Panc1 (cell line): ENCODE results near the gene SP100. TPM values are rescaled to one million over a fixed set of nuclear protein-coding genes. Genes with fewer than 3 reads are reported as not detected.

Experiments used
- ATAC-seq: fragments of 200-7000 bp; cut with Tn5 transposase; 2 replicates; pipeline ENCODE4 v1.9.1; 2020; ENCODE audit warnings: mild to moderate bottlenecking, moderate library complexity
- BruUV-seq: library from RNA; stranded (reverse); fragments of 400-500 nt; replicated peaks from 2 replicates; lab custom pipeline; 2021; lab: Mats Ljungman, UMichigan
- CTCF ChIA-PET: fragments of 300-600 bp; sonication (Branson Sonifier 250); formaldehyde crosslinking; loops from one replicate; lab custom pipeline; 2022; ENCODE audit warnings: antibody characterized with exemption; lab: Charles Lee
- POLR2A ChIA-PET: fragments of 300-600 bp; sonication (Branson Sonifier 250); formaldehyde crosslinking; loops from one replicate; lab custom pipeline; 2022; ENCODE audit warnings: antibody characterized with exemption; lab: Charles Lee
- DNase-seq: peaks from one replicate; pipeline ENCODE4 v3.0.0-alpha.2; 2010; ENCODE audit warnings: low read depth, low spot score
- H3K27ac ChIP-seq: 2 replicates; pipeline ENCODE4 v1.5.1; 2011; ENCODE audit warnings: mild to moderate bottlenecking, low read length, inconsistent platforms
- H3K27me3 ChIP-seq: fragments of 200-500 bp; sonication (Bioruptor generic); 2 replicates; pipeline ENCODE4 v1.6.0; 2014; ENCODE audit warnings: low read length, inconsistent platforms; ENCODE audit not compliant: control insufficient read depth, insufficient read depth
- H3K36me3 ChIP-seq: fragments of 200-500 bp; sonication (Bioruptor generic); 2 replicates; pipeline ENCODE4 v1.5.1; 2014; ENCODE audit warnings: inconsistent platforms, mild to moderate bottlenecking, low read length, moderate library complexity; ENCODE audit not compliant: control insufficient read depth, insufficient read depth
- H3K4me1 ChIP-seq: 2 replicates; pipeline ENCODE4 v1.5.1; 2011; ENCODE audit warnings: inconsistent platforms, mild to moderate bottlenecking, low read length, moderate library complexity; ENCODE audit not compliant: control insufficient read depth, insufficient read depth
- H3K4me3 ChIP-seq, 2 experiments: 2 replicates each; pipeline ENCODE4 v1.5.1; 2011 to 2012; ENCODE audit warnings: low read depth in 2 of 2, low read length in 2 of 2, mild to moderate bottlenecking in 2 of 2, inconsistent platforms in 1 of 2, moderate library complexity in 1 of 2
- H3K9me3 ChIP-seq: fragments of 200-500 bp; sonication (Bioruptor generic); 2 replicates; pipeline ENCODE4 v1.5.1; 2014; ENCODE audit warnings: low read depth, mild to moderate bottlenecking, inconsistent platforms, low read length, moderate library complexity; ENCODE audit not compliant: control insufficient read depth, insufficient read depth
- CTCF ChIP-seq: fragments of 450-650 bp; IDR thresholded peaks from 2 replicates; pipeline ENCODE4 v1.5.1; 2017; ENCODE audit warnings: mild to moderate bottlenecking
- POLR2AphosphoS5 ChIP-seq: IDR thresholded peaks from 2 replicates; pipeline ENCODE4 v1.6.1; 2012; ENCODE audit warnings: mild to moderate bottlenecking, low read depth, low read length, moderate library complexity
- SIN3A ChIP-seq: IDR thresholded peaks from 2 replicates; pipeline ENCODE4 v1.6.1; 2012; ENCODE audit warnings: low read depth, mild to moderate bottlenecking, low read length, moderate library complexity, borderline replicate concordance; ENCODE audit not compliant: insufficient read depth
- TCF7L2 ChIP-seq: IDR thresholded peaks from 2 replicates; pipeline ENCODE4 v1.6.1; 2011; ENCODE audit warnings: mild to moderate bottlenecking, low read depth, low read length, inconsistent platforms
- in situ Hi-C: cut with HindIII; loops from 2 replicates; pipeline ENCODE4 v1.10.0; 2016; ENCODE audit warnings: low sequenced_read_pairs, low pct_unique_long_range_greater_than_20kb
- intact Hi-C: fragments of 100-400 bp; cut with micrococcal nuclease; formaldehyde crosslinking; loops from one replicate; pipeline ENCODE4 v1.10.0; 2022; ENCODE audit not compliant: unreplicated experiment
- total RNA-seq: library from RNA; stranded (reverse); gene quantifications from one replicate; pipeline ENCODE4 v1.2.1, GENCODE V29; 2021; ENCODE audit not compliant: unreplicated experiment
- TF ChIP-seq, protein P1 (sequence below), 2 experiments: IDR thresholded peaks; 2 replicates each; pipeline ENCODE4 v1.6.1; 2011 to 2012; ENCODE audit warnings: low read depth in 2 of 2, control low read depth in 1 of 2, low read length in 1 of 2, mild to moderate bottlenecking in 1 of 2, moderate library complexity in 1 of 2; ENCODE audit not compliant: insufficient read depth in 1 of 2

Gene SP100
- total RNA-seq, 1 experiment from 2014 or later, result 27.2 TPM

- H3K4me1 ChIP-seq, result no peaks in the 10 kb centered on the region
- H3K27me3 ChIP-seq, result no peaks in the 10 kb centered on the region
- H3K4me3 ChIP-seq, result no peak overlapping the region
- intact Hi-C loops, result no loop called here
- no peak overlapping the region for H3K27ac ChIP-seq
- POLR2A ChIA-PET, result no interaction called here
- TF ChIP-seq POLR2AphosphoS5, result no peak
- no peak for TF ChIP-seq SIN3A
- TF ChIP-seq, protein P1, sequence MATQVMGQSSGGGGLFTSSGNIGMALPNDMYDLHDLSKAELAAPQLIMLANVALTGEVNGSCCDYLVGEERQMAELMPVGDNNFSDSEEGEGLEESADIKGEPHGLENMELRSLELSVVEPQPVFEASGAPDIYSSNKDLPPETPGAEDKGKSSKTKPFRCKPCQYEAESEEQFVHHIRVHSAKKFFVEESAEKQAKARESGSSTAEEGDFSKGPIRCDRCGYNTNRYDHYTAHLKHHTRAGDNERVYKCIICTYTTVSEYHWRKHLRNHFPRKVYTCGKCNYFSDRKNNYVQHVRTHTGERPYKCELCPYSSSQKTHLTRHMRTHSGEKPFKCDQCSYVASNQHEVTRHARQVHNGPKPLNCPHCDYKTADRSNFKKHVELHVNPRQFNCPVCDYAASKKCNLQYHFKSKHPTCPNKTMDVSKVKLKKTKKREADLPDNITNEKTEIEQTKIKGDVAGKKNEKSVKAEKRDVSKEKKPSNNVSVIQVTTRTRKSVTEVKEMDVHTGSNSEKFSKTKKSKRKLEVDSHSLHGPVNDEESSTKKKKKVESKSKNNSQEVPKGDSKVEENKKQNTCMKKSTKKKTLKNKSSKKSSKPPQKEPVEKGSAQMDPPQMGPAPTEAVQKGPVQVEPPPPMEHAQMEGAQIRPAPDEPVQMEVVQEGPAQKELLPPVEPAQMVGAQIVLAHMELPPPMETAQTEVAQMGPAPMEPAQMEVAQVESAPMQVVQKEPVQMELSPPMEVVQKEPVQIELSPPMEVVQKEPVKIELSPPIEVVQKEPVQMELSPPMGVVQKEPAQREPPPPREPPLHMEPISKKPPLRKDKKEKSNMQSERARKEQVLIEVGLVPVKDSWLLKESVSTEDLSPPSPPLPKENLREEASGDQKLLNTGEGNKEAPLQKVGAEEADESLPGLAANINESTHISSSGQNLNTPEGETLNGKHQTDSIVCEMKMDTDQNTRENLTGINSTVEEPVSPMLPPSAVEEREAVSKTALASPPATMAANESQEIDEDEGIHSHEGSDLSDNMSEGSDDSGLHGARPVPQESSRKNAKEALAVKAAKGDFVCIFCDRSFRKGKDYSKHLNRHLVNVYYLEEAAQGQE (IDR thresholded peaks at IDR 0.05; ENCODE audit: insufficient read depth in 1 of 2, low read depth in 2 of 2, low read length in 1 of 2), result no peak
- no peak for TF ChIP-seq CTCF
- TF ChIP-seq TCF7L2, result no peak
- DNase-seq (no peak), ATAC-seq (no peak)
- CTCF ChIA-PET, result no interaction called here
- in situ Hi-C loops, result no loop called here
- no peaks in the 10 kb centered on the region for H3K9me3 ChIP-seq
- BruUV-seq, result no TSS peak
- H3K36me3 ChIP-seq, result no peaks in the 10 kb centered on the region
These were observed 82.6 kb downstream of the SP100 start for GRCh38 chr2:230498506-230499107.

- POLR2A ChIA-PET, result no interaction called here
- no peaks in the 10 kb centered on the region for H3K9me3 ChIP-seq
- CTCF ChIA-PET, result no interaction called here
- no peak for ATAC-seq
- no peak overlapping the region for H3K4me3 ChIP-seq
- intact Hi-C loops (no loop called here), in situ Hi-C loops (no loop called here)
- TF ChIP-seq POLR2AphosphoS5 (no peak), TCF7L2 (no peak), CTCF (no peak), SIN3A (no peak)
- TF ChIP-seq, protein P1 (IDR thresholded peaks at IDR 0.05; ENCODE audit: insufficient read depth in 1 of 2, low read depth in 2 of 2, low read length in 1 of 2), result no peak
- no peak overlapping the region for H3K27ac ChIP-seq
- no peak for DNase-seq
- H3K27me3 ChIP-seq, result no peaks in the 10 kb centered on the region
- no TSS peak for BruUV-seq
- H3K4me1 ChIP-seq, result no peaks in the 10 kb centered on the region
- H3K36me3 ChIP-seq, result no peaks in the 10 kb centered on the region
These were observed 86.6 kb downstream of the SP100 start for GRCh38 chr2:230502593-230502992.
